ENCODE data around the gene ADAT3.
"Not testable (repeated sequence)": the region's sequence is repeated elsewhere in the genome, so short reads cannot be mapped to it uniquely, and the experiment has no call there.

Gene ADAT3

GRCh38 chr19:1882786-1883692, 22.2 kb upstream of the ADAT3 start:
- no peak for TF ChIP-seq ZNF274 (IDR thresholded peaks at IDR 0.05; ENCODE audit: low read depth, low read length)
- no peak overlapping the region; the same call in 1 of the 2 replicates for H3K4me3 ChIP-seq (ENCODE audit: low read length)

- H3K4me3 ChIP-seq (ENCODE audit: low read length) = peak overlapping the region; percentile 86; the same call in 1 of the 2 replicates
- TF ChIP-seq ZNF274 (IDR thresholded peaks at IDR 0.05; ENCODE audit: low read depth, low read length) = no peak
Observed at GRCh38 chr19:1883784-1884183, 21.4 kb upstream of the ADAT3 start.

DNA sequence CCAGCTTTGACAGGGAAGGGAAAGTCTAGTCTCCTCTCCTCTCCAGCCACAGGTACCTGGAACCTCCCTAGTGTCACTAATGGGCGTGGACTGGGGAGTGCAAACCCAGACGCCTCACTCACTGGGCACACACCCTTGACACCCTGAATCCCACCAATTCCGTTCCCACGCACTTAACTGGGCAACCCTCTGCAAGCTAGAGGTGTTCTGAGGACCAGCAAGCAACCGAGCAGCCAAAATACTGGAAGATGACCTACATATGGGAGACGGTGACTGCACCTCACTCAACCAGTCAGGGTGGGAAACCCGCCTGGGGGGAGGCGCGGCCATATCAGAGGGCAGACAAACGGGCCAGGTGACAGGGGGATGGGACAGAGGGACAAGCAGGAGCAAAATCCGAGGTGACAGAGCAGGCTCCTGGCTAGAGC, 20.9 kb upstream of the ADAT3 start:
- H3K4me3 ChIP-seq (ENCODE audit: low read length) = peak overlapping the region; percentile 86
- TF ChIP-seq ZNF274 (IDR thresholded peaks at IDR 0.05; ENCODE audit: low read depth, low read length) = no peak

DNA sequence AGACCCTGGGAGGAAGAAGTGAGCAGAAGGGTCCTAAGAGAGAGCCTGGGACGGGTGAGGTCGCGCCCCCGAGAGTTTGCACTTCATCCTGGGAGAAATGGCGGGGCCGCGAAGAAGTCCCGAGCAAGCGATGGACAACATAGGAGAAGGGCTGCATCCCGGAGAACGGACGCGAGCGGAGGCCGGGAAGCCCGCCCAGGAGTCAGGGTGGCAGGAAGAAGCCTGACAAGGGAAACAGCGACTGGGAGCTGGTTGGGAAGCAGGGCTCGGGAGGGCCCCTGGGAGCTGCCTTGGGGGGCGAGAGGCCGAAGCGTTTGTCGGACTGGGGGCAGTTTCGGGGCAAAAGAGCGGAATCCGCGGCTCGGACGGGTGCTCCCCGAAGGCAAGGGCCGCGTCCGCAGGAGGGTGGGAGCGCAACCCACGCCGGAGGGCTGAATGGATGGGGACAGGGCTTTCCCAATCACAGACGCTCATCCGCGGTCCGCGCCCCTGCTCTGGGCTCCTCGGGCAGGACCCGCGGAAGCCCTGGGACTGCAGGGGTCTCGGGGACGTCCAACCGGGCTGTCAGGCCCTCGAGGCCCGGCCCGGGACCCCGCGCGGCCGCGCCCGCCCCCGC, 20.4 kb upstream of the ADAT3 start:
- TF ChIP-seq ZNF274 (IDR thresholded peaks at IDR 0.05; ENCODE audit: low read depth, low read length) = no peak
- H3K4me3 ChIP-seq (ENCODE audit: low read length) = peak overlapping the region; percentile 86

DNA sequence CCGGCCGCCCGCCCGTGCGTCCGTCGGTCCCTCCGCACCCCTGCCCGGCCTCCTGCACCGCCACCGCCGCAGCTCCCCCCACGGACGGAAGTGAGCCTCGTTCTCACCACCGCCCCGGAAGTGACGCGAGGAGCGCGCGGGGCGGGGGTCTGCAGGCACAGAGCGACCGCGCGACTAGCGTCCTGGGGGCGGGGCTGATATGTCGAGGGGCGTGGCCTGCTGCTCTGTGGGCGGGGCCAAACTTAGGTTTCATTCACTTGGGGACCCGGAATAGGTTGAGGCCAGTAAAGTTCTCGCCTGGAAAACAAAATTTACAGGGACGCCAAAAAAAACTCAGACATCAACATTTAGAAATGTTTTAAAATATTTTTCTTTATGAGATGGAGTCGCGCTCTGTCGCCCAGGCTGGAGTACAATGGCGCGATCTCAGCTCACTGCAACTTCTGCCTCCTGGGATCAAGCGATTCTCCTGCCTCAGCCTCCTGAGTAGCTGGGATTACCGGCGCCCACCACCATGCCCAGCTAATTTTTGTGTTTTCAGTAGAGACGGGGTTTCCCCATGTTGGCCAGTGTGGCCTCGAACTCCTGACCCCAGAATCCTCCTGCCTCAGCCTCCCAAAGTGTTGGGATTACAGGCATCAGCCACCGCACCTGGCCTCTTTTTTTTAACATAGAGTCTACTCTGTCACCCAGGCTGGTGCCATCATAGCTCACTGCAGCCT, 19.6 kb upstream of the ADAT3 start, which contains the start of gene ABHD17A:
TSS of gene ABHD17A (minus strand) at position 99 of the 722 bp plus-strand sequence. CDS start 3,930 bp downstream, outside the sequence.
- peak within 1 kb of the TSS; percentile 86 for H3K4me3 ChIP-seq (ENCODE audit: low read length)

GRCh38 chr19:1886360-1886759, 18.8 kb upstream of the ADAT3 start:
- H3K4me3 ChIP-seq (ENCODE audit: low read length) = not testable (repeated sequence)

GRCh38 chr19:1888385-1888784, 16.8 kb upstream of the ADAT3 start:
- TF ChIP-seq ZNF274 (IDR thresholded peaks at IDR 0.05; ENCODE audit: low read depth, low read length) = no peak
- H3K4me3 ChIP-seq (ENCODE audit: low read length) = no peak overlapping the region

DNA sequence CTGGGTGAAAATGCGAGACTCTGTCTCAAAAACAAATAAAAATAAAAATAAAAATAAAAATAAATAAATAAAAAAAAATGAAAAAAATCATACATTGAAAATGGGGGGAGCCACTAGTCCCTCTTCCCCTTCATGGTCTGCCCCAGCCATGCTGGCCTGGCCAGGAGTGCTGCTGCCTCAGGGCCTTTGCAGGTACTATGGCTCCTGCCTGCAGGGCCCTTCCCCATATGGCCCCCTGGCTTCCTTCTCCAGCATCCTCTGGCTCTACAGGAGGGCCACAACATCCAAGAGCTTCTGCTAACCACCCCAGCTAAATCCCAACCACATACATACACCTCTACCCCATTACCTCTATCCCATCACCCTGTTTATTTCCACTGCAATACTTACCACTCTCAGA, 15.3 kb upstream of the ADAT3 start:
- no peak for TF ChIP-seq ZNF274 (IDR thresholded peaks at IDR 0.05; ENCODE audit: low read depth, low read length)
- no peak overlapping the region for H3K4me3 ChIP-seq (ENCODE audit: low read length)

- no peak overlapping the region for H3K4me3 ChIP-seq (ENCODE audit: low read length)
- TF ChIP-seq ZNF274 (IDR thresholded peaks at IDR 0.05; ENCODE audit: low read depth, low read length) = no peak
Observed at GRCh38 chr19:1893791-1894190, 11.4 kb upstream of the ADAT3 start.

GRCh38 chr19:1896508-1896907, 8.7 kb upstream of the ADAT3 start:
- no peak overlapping the region for H3K4me3 ChIP-seq (ENCODE audit: low read length)
- no peak for TF ChIP-seq ZNF274 (IDR thresholded peaks at IDR 0.05; ENCODE audit: low read depth, low read length)

DNA sequence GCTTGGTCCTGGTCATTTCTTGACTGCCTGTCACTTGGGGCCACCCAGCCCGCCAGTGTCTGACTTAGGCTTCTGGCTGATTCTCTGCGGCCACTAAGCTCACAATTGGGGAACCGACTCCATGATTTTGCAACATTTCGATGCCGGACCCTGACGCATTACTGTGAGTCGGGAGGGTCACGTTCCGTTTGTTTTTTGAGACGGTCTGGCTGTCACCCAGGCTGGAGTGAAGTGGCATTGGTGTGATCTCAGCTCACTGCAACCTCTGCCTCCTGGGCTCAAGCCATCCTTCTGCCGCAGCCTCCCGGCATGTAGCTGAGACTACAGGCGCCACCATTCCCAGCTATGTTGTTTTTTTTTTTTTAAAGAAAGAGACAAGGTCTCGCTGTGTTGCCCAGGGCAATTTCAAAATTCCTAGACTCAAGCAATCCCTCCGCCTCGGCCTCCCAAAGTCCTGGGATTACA, 3.2 kb upstream of the ADAT3 start:
- H3K4me3 ChIP-seq (ENCODE audit: low read length) = no peak overlapping the region
- TF ChIP-seq ZNF274 (IDR thresholded peaks at IDR 0.05; ENCODE audit: low read depth, low read length) = no peak

- no peak overlapping the region; the same call in 1 of the 2 replicates for H3K4me3 ChIP-seq (ENCODE audit: low read length)
- no peak for TF ChIP-seq ZNF274 (IDR thresholded peaks at IDR 0.05; ENCODE audit: low read depth, low read length)
Observed at GRCh38 chr19:1902923-1903322, 2.3 kb upstream of the ADAT3 start.

DNA sequence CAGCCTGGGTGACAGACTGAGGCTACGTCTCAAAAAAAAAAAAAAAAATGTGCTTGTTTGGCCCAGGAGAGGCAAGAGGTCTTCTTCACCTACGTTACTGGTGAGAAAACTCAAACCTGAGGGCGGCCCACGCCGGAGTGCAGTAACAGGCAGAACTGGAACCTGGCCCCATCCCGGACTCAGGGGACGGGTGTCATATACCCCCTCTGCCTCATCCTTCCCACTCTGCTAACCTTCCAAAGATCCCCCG, 414 bp upstream of the ADAT3 start:
- peak overlapping the region; percentile 54; the same call in 1 of the 2 replicates for H3K4me3 ChIP-seq (ENCODE audit: low read length)

GRCh38 chr19:1905863-1906375, 720 bp downstream of the ADAT3 start:
- no peak for TF ChIP-seq ZNF274 (IDR thresholded peaks at IDR 0.05; ENCODE audit: low read depth, low read length)
- peak overlapping the region; percentile 70 for H3K4me3 ChIP-seq (ENCODE audit: low read length)

More for the DNA sequence above, 414 bp upstream of the ADAT3 start:
- no peak for TF ChIP-seq ZNF274 (IDR thresholded peaks at IDR 0.05; ENCODE audit: low read depth, low read length)
